ENCODE measurements around the gene MAN2A1. TPM values are rescaled to one million over a fixed set of nuclear protein-coding genes. Genes with fewer than 3 reads are reported as not detected.

Gene MAN2A1
- total and polyA plus RNA-seq, 2 experiments from 2014 or later = 20.8 to 54.6 TPM

DNA sequence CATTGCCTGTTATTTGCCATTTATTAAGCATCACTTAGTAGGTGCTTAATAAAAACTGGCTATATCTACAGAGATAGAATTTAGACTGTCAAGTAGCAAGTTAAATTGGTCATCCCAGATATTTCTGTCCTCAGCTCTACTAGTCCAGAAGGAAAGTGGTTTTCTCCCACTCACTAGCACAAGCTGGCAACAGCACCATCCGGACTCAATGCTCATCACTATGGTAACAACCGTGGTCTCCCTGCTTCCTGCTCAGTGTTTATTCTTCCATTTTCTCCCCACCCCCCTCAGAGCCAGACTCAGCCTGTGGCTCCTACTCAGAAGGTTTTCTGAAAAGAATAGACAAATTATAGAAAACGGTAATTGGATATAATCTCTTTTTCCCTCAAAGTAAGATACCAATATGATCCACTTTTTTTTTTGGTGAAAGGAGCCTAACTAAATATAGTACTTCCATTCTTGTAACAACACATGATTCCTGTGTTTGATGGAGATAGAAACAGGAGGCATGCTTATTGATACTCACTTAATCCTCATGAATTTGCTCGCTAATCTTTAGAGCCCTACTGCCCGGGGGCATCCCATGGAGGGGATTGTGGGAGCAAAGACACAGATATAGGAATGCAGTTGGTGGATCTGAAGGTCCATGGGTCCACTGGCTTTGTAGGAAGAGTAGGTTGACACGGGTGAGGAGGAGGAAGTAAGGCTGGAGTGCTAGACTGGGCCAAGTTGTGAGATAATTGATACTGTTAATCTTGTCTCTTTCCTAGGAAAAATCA is 191.4 kb downstream of the MAN2A1 start:
- no peak overlapping the region for H2AFZ ChIP-seq
- no peaks in the 10 kb centered on the region for H4K20me1 ChIP-seq (ENCODE audit: insufficient read depth)
- no peak overlapping the region for H3K27ac ChIP-seq
- H3K9me2 ChIP-seq (ENCODE audit: insufficient read depth) = no peaks in the 10 kb centered on the region
- in situ Hi-C loops (cut with MboI) = no loop called here
- H3K9ac ChIP-seq = no peak overlapping the region
- 77 to 78% methylated on average over 6 of the region's 6 CpGs for WGBS, 2 experiments (ENCODE audit: low coverage in 1 of 2, low lambda C conversion rate in 2 of 2, missing lambda C conversion rate in 2 of 2)
- peaks cover 16% of the 10 kb centered on the region for H3F3A ChIP-seq (ENCODE audit: insufficient read depth)
- no peak overlapping the region for H3K4me2 ChIP-seq (ENCODE audit: unreplicated experiment)
- no peaks in the 10 kb centered on the region for H3K9me3 ChIP-seq (ENCODE audit: low read depth)
- H3K79me2 ChIP-seq (ENCODE audit: insufficient read depth) = no peaks in the 10 kb centered on the region
- no peaks in the 10 kb centered on the region for H3K36me3 ChIP-seq (ENCODE audit: low read depth)
- H3K27me3 ChIP-seq (replicated peaks; ENCODE audit: insufficient read depth) = no peaks in the 10 kb centered on the region
- no peak for TF ChIP-seq EZH2 (IDR thresholded peaks at IDR 0.05; ENCODE audit: insufficient read depth, poor library complexity, severe bottlenecking)
- no peak for TF ChIP-seq EZH2phosphoT487 (IDR thresholded peaks at IDR 0.05; ENCODE audit: insufficient read depth, low read depth)
- H3K4me1 ChIP-seq (ENCODE audit: insufficient read depth) = peaks cover 16% of the 10 kb centered on the region
- DNase-seq = no peak
- H3K4me3 ChIP-seq = no peak overlapping the region

DNA sequence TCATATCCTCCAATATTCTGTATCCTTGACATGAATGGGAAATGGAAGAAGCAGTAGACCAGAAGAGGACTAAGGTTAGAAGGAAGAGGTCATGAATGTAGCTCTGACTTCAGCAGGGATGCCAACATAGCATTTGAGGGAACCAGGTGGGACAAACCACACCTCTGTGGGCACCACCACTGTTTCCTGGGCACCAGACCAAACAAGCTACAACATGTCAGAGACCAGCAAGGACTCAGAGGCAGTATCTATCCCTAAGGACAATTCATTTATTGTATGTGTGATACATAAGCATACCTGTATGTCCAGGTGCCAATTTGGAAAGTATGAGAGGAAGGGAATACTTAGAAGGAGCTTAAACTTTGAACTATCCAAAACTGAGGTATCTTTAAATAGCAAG is 192.8 kb downstream of the MAN2A1 start:
- Histone ChIP-seq H3K4me3 (no peak overlapping the region), H3K4me1 (ENCODE audit: insufficient read depth) (peaks cover 7% of the 10 kb centered on the region), H3K36me3 (ENCODE audit: low read depth) (no peaks in the 10 kb centered on the region), H2AFZ (no peak overlapping the region), H3K79me2 (ENCODE audit: insufficient read depth) (no peaks in the 10 kb centered on the region), H3K27ac (no peak overlapping the region), H3K9ac (no peak overlapping the region), H3F3A (ENCODE audit: insufficient read depth) (0 out of 2 replicates have a peak, but pooled peaks cover 3% of the 10 kb centered on the region), H3K9me3 (ENCODE audit: low read depth) (no peaks in the 10 kb centered on the region), H3K4me2 (ENCODE audit: unreplicated experiment) (no peak overlapping the region), H4K20me1 (ENCODE audit: insufficient read depth) (no peaks in the 10 kb centered on the region), H3K9me2 (ENCODE audit: insufficient read depth) (no peaks in the 10 kb centered on the region), H3K27me3 (replicated peaks; ENCODE audit: insufficient read depth) (no peaks in the 10 kb centered on the region)
- no peak for DNase-seq
- in situ Hi-C loops (cut with MboI) = no loop called here
- TF ChIP-seq EZH2 (IDR thresholded peaks at IDR 0.05; ENCODE audit: insufficient read depth, poor library complexity, severe bottlenecking) = no peak
- no peak for TF ChIP-seq EZH2phosphoT487 (IDR thresholded peaks at IDR 0.05; ENCODE audit: insufficient read depth, low read depth)

DNA sequence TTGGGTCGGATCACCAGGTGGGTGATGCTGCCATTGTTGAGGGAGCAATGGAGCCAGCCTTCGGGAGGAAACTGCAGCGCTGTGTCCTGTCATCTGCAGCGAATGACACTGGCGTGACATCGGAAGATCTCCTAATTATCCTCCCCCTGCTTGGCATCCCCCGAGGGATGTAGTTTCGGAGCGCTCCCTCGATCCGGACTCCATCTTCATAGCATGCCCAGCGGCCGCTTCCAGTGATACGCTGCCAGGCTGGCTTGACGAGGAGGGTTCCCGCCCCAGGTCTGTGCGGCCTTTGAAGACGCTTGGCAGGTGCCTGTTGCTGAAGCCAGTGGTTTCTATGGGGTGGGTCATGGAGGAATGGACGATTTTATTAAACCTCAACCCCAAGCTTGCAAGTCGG is 194.9 kb downstream of the MAN2A1 start:
- H3K79me2 ChIP-seq (ENCODE audit: insufficient read depth) = no peaks in the 10 kb centered on the region
- H4K20me1 ChIP-seq (ENCODE audit: insufficient read depth) = no peaks in the 10 kb centered on the region
- H3K27ac ChIP-seq = no peak overlapping the region
- no peaks in the 10 kb centered on the region for H3K4me1 ChIP-seq (ENCODE audit: insufficient read depth)
- no peaks in the 10 kb centered on the region for H3K9me2 ChIP-seq (ENCODE audit: insufficient read depth)
- H3K36me3 ChIP-seq (ENCODE audit: low read depth) = no peaks in the 10 kb centered on the region
- H3F3A ChIP-seq (ENCODE audit: insufficient read depth) = no peaks in the 10 kb centered on the region
- no peak overlapping the region for H2AFZ ChIP-seq
- no peak overlapping the region for H3K9ac ChIP-seq
- H3K4me2 ChIP-seq (ENCODE audit: unreplicated experiment) = no peak overlapping the region
- TF ChIP-seq EZH2phosphoT487 (IDR thresholded peaks at IDR 0.05; ENCODE audit: insufficient read depth, low read depth) (no peak), EZH2 (IDR thresholded peaks at IDR 0.05; ENCODE audit: insufficient read depth, poor library complexity, severe bottlenecking) (no peak)
- H3K4me3 ChIP-seq = no peak overlapping the region
- no peaks in the 10 kb centered on the region for H3K27me3 ChIP-seq (replicated peaks; ENCODE audit: insufficient read depth)
- in situ Hi-C loops (cut with MboI) = no loop called here
- 94 to 97% methylated on average over 20 of the region's 20 CpGs for WGBS, 2 experiments (ENCODE audit: low coverage in 1 of 2, low lambda C conversion rate in 2 of 2, missing lambda C conversion rate in 2 of 2)
- no peak for DNase-seq
- H3K9me3 ChIP-seq (ENCODE audit: low read depth) = no peaks in the 10 kb centered on the region

DNA sequence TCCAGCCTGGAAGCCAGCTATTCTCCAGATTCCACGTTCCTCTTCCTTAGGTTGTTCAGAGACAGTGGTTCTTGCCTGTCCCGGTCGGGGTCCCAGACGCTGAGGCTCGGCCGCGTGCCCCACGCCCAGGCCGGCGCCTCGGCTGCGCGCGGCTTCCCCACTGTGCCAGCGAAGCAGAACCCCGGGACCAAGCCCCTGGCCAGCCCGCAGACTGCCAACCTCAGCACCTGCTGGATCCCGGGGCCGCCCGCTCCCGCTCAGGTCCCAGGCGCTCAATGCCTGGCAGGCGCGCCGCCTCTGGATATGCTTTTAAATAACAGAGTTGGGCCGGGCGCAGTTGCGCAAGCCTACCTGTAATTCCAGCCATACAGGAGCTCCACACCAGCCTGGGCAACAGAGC is 195.5 kb downstream of the MAN2A1 start:
- 89 to 97% methylated on average over 16 to 28 of the region's 28 CpGs for WGBS, 2 experiments (ENCODE audit: low coverage in 1 of 2, low lambda C conversion rate in 2 of 2, missing lambda C conversion rate in 2 of 2)

More for the DNA sequence above, 195.5 kb downstream of the MAN2A1 start:
- H3K9me2 ChIP-seq (ENCODE audit: insufficient read depth) = no peaks in the 10 kb centered on the region
- in situ Hi-C loops (cut with MboI) = no loop called here
- H3K4me1 ChIP-seq (ENCODE audit: insufficient read depth) = no peaks in the 10 kb centered on the region
- H3K36me3 ChIP-seq (ENCODE audit: low read depth) = no peaks in the 10 kb centered on the region
- H3K9me3 ChIP-seq (ENCODE audit: low read depth) = no peaks in the 10 kb centered on the region
- no peak overlapping the region for H3K4me3 ChIP-seq
- DNase-seq = no peak
- H3K4me2 ChIP-seq (ENCODE audit: unreplicated experiment) = no peak overlapping the region
- H3K27ac ChIP-seq = no peak overlapping the region
- no peaks in the 10 kb centered on the region for H4K20me1 ChIP-seq (ENCODE audit: insufficient read depth)
- H3K79me2 ChIP-seq (ENCODE audit: insufficient read depth) = no peaks in the 10 kb centered on the region
- H3K9ac ChIP-seq = no peak overlapping the region
- H2AFZ ChIP-seq = no peak overlapping the region
- no peaks in the 10 kb centered on the region for H3F3A ChIP-seq (ENCODE audit: insufficient read depth)
- no peaks in the 10 kb centered on the region for H3K27me3 ChIP-seq (replicated peaks; ENCODE audit: insufficient read depth)
- TF ChIP-seq EZH2 (IDR thresholded peaks at IDR 0.05; ENCODE audit: insufficient read depth, poor library complexity, severe bottlenecking) = no peak
- TF ChIP-seq EZH2phosphoT487 (IDR thresholded peaks at IDR 0.05; ENCODE audit: insufficient read depth, low read depth) = no peak
